CD4-positive, CD25-positive, alpha-beta regulatory T cell (primary cell): ENCODE data around the gene DYSF. TPM values are rescaled to one million over a fixed set of nuclear protein-coding genes. Genes with fewer than 3 reads are reported as not detected.

Source experiments
- ATAC-seq, 2 donors: fragments of 150-1000 bp; cut with Tn5 transposase; one replicate each; pipeline ENCODE4 v1.10.0; 2021; ENCODE audit warnings: low read depth in 2 of 2, moderate number of reproducible peaks in 2 of 2, moderate library complexity in 1 of 2
- DNase-seq, 3 donors: peaks; one replicate each; pipeline versions ENCODE4 v3.0.0 to v3.0.0-alpha.2; 2012 to 2022; ENCODE audit warnings: mixed read lengths in 1 of 3
- H3K27ac ChIP-seq: one replicate; pipeline ENCODE4 v1.7.0; 2013; ENCODE audit warnings: mild to moderate bottlenecking, low read length; ENCODE audit not compliant: insufficient read depth, poor library complexity, severe bottlenecking
- H3K27me3 ChIP-seq: one replicate; pipeline ENCODE4 v1.7.0; 2013; ENCODE audit warnings: low read length; ENCODE audit not compliant: control insufficient read depth, insufficient read depth
- H3K36me3 ChIP-seq: one replicate; pipeline ENCODE4 v1.7.0; 2013; ENCODE audit warnings: mild to moderate bottlenecking, low read length, moderate library complexity; ENCODE audit not compliant: control insufficient read depth, insufficient read depth
- H3K4me1 ChIP-seq: 2 replicates; pipeline ENCODE4 v1.7.0; 2013; ENCODE audit warnings: mild to moderate bottlenecking, low read length; ENCODE audit not compliant: insufficient read depth, control insufficient read depth, poor library complexity, severe bottlenecking
- H3K4me3 ChIP-seq: one replicate; pipeline ENCODE4 v1.7.0; 2013; ENCODE audit warnings: low read depth, mild to moderate bottlenecking, low read length, moderate library complexity
- H3K9me3 ChIP-seq, 2 experiments: 1 replicate in 1 of 2; 2 replicates in 1 of 2; pipeline ENCODE4 v1.7.0; 2013; ENCODE audit warnings: low read length in 2 of 2, mild to moderate bottlenecking in 1 of 2, moderate library complexity in 1 of 2; ENCODE audit not compliant: control insufficient read depth in 2 of 2
- H3K27ac Mint-ChIP-seq, 3 donors: one replicate each; pipeline ENCODE4 v1.8.0; 2020 to 2022; ENCODE audit warnings: mild to moderate bottlenecking in 3 of 3, mixed read lengths in 3 of 3, moderate library complexity in 2 of 3
- H3K27me3 Mint-ChIP-seq: one replicate; pipeline ENCODE4 v1.8.0; 2022; ENCODE audit warnings: mild to moderate bottlenecking, mixed read lengths
- H3K36me3 Mint-ChIP-seq: one replicate; pipeline ENCODE4 v1.8.0; 2020; ENCODE audit warnings: mixed read lengths
- H3K4me1 Mint-ChIP-seq, 4 donors: one replicate each; pipeline ENCODE4 v1.8.0; 2020 to 2022; ENCODE audit warnings: mixed read lengths in 4 of 4, mild to moderate bottlenecking in 1 of 4
- H3K4me3 Mint-ChIP-seq, 4 donors: one replicate each; pipeline ENCODE4 v1.8.0; 2020 to 2022; ENCODE audit warnings: mild to moderate bottlenecking in 4 of 4, mixed read lengths in 4 of 4, moderate library complexity in 3 of 4
- H3K9me3 Mint-ChIP-seq, 7 donors: one replicate each; pipeline ENCODE4 v1.8.0; 2020 to 2022; ENCODE audit warnings: mixed read lengths in 7 of 7, mild to moderate bottlenecking in 3 of 7, moderate library complexity in 2 of 7
- polyA plus RNA-seq, 4 donors: library from polyadenylated mRNA; unstranded; fragments of 300-500 nt; fragmentation: Illumina TruSeq; gene quantifications; one replicate each; pipeline ENCODE4 v1.2.3, GENCODE V29; 2021
- total RNA-seq: library from RNA; stranded (reverse); gene quantifications from one replicate; pipeline ENCODE4 v1.2.3, GENCODE V29; 2022

DYSF gene
- total and polyA plus RNA-seq, 5 donors from 2014 or later: 0.10 to 0.13 TPM; not detected in 3

- no peak overlapping the region for H3K4me3 Mint-ChIP-seq
- ATAC-seq (no peak), DNase-seq (no peak)
- Histone ChIP-seq H3K27me3 (no peaks in the 10 kb centered on the region), H3K4me3 (no peak overlapping the region), H3K36me3 (no peaks in the 10 kb centered on the region), H3K4me1 (no peaks in the 10 kb centered on the region), H3K27ac (no peak overlapping the region), H3K9me3 (no peaks in the 10 kb centered on the region)
- H3K27me3 Mint-ChIP-seq: no peaks in the 10 kb centered on the region
- no peaks in the 10 kb centered on the region for H3K9me3 Mint-ChIP-seq
- no peaks in the 10 kb centered on the region for H3K4me1 Mint-ChIP-seq
- no peak overlapping the region for H3K27ac Mint-ChIP-seq
- H3K36me3 Mint-ChIP-seq: no peaks in the 10 kb centered on the region
Observed at GRCh38 chr2:71536226-71536671, 82.9 kb downstream of the DYSF start.

DNA sequence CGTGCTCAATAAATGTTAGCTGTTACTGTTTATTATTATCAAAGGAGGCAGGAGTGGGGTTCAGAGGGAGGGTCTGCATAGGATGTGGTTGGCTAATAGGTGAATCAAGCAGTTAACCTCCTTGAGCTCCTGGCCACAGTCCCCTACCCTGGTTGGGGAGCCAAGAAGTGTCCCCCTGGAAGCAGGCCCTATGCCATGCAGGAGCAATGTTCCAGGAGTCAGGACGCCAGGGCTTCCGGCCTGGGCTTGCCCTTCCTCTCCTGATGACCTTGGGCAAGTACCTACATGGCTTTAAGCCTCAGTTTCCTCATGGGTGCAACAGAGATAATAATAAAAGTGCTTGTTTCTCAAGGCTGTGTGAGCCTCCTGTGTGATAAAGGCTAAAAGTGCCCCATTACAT, 84.9 kb downstream of the DYSF start:
- Mint-ChIP-seq H3K4me3 (no peak overlapping the region), H3K27ac (no peak overlapping the region), H3K4me1 (no peaks in the 10 kb centered on the region), H3K27me3 (no peaks in the 10 kb centered on the region), H3K36me3 (no peaks in the 10 kb centered on the region), H3K9me3 (no peaks in the 10 kb centered on the region)
- Histone ChIP-seq H3K9me3 (no peaks in the 10 kb centered on the region), H3K27ac (no peak overlapping the region), H3K27me3 (no peaks in the 10 kb centered on the region), H3K36me3 (no peaks in the 10 kb centered on the region), H3K4me1 (no peaks in the 10 kb centered on the region), H3K4me3 (no peak overlapping the region)
- ATAC-seq (no peak), DNase-seq (no peak)

- no peaks in the 10 kb centered on the region for H3K4me1 ChIP-seq
- Mint-ChIP-seq H3K9me3 (no peaks in the 10 kb centered on the region), H3K27me3 (no peaks in the 10 kb centered on the region), H3K4me1 (no peaks in the 10 kb centered on the region), H3K4me3 (no peak overlapping the region), H3K36me3 (no peaks in the 10 kb centered on the region), H3K27ac (no peak overlapping the region)
- DNase-seq (no peak), ATAC-seq (no peak)
- H3K4me3 ChIP-seq: no peak overlapping the region
- no peaks in the 10 kb centered on the region for H3K27me3 ChIP-seq
- no peaks in the 10 kb centered on the region for H3K9me3 ChIP-seq
- H3K36me3 ChIP-seq: no peaks in the 10 kb centered on the region
- H3K27ac ChIP-seq: no peak overlapping the region
Observed at GRCh38 chr2:71538656-71539265, 85.4 kb downstream of the DYSF start.

DNA sequence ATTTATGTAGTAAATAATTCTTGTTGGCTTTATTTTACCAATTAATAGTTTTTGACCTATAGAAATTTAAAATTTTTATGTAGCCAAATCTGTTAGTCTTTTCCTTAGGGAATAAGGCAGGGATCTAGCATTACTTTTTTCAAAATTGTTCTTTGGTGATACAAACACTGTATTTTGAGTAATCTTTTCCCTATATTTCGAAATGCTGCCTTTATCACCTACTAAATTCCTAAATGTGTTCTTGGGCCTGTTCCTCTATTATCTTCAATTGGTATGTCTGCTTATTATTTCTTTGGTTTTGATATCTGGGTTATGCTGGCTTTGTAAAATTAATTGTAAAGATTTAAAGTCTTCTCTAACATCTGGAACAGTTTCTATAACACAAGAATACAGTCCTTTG, 87.5 kb downstream of the DYSF start:
- DNase-seq: no peak
- H3K4me1 ChIP-seq: no peaks in the 10 kb centered on the region
- no peak overlapping the region for H3K4me3 ChIP-seq
- Mint-ChIP-seq H3K27ac (no peak overlapping the region), H3K9me3 (peaks cover 0 to 4% (median 0%) of the 10 kb centered on the region in 7 donors), H3K36me3 (peaks cover 3% of the 10 kb centered on the region), H3K4me3 (no peak overlapping the region), H3K27me3 (peaks cover 8% of the 10 kb centered on the region), H3K4me1 (peaks cover 0 to 7% (median 5%) of the 10 kb centered on the region in 4 donors)
- no peaks in the 10 kb centered on the region for H3K9me3 ChIP-seq
- H3K27ac ChIP-seq: no peak overlapping the region
- no peaks in the 10 kb centered on the region for H3K27me3 ChIP-seq
- no peaks in the 10 kb centered on the region for H3K36me3 ChIP-seq
- no peak for ATAC-seq

DNA sequence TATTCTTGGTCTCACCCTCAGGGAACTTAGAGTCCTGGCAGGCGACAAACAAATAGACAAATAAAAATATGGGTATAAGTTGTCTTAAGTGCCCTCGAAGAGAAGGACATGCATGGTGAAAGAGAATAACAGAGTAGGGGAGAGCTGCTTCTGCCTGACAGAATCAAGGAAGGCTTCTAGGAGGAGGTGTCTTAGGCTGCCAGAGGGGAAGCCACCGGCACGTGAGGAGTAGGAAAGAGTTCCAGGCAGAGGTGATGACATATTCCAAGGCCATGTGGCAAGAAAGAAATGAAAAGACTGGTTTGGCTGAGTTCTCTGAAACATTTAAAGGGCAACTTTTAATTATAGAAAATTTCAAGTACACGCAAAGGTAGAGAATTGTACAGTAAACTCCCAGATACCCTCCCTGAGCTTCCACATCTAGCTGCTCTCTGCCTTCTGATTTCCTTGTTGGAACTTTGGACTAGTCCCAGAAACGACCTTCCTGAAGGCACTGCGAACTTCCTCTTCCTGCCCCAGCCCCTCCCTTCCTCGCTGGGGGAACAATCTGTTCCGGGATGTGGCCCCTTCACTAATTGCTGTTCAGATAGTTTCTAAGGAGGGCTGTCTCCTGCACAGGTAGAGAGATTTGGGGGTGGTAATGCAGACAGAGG, 91.7 kb downstream of the DYSF start:
- DNase-seq (no peak), ATAC-seq (no peak)
- no peak overlapping the region for H3K4me3 ChIP-seq
- Mint-ChIP-seq H3K4me1 (peaks cover 0 to 7% (median 6%) of the 10 kb centered on the region in 4 donors), H3K36me3 (peaks cover 3% of the 10 kb centered on the region), H3K4me3 (peak overlapping the region in 1 of 4 donors; percentile 71), H3K27me3 (peaks cover 8% of the 10 kb centered on the region), H3K27ac (peak overlapping the region in 1 of 3 donors; percentile 44), H3K9me3 (peaks cover 0 to 4% (median 0%) of the 10 kb centered on the region in 7 donors)
- H3K36me3 ChIP-seq: no peaks in the 10 kb centered on the region
- H3K4me1 ChIP-seq: no peaks in the 10 kb centered on the region
- H3K27ac ChIP-seq: no peak overlapping the region
- H3K27me3 ChIP-seq: no peaks in the 10 kb centered on the region
- H3K9me3 ChIP-seq: no peaks in the 10 kb centered on the region

DNA sequence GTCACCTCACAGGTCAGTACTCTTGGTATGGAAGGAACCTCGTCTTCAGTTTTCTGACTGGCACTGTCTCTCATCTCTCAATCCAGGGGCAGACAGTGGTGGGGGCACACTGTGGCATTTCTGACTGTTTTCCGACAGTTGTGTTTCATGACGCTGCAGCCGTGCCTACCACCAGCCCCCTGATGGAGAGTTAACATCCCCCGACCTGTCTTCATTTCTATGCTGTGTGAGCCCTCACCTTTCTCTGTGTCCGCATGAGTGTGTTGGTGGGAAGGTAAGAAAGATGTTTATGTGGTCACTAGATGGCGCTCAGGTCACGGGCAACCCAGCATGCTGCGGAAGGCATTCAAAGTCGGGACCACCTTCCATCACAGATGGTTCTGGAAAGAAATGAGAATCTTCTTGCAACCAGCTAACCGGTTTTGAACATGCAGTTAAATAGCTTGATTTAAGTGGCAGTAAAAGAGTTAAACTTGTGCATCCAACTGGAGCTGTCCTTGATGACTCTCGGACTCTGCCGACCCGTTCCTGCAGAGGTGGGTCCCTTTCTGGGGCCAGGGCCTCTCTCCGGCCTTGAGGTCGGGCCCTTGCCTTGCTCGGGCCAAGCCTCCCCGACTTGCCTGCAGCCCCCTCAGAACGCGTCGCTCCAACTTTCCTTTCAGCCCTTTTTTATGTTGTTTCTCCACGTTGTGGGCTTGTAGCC, 92.4 kb downstream of the DYSF start:
- no peaks in the 10 kb centered on the region for H3K9me3 ChIP-seq
- no peak overlapping the region for H3K27ac ChIP-seq
- ATAC-seq (peak in 1 of 2 donors; percentile 42), DNase-seq (peak in 2 of 3 donors; percentile 19 to 56)
- Mint-ChIP-seq H3K27ac (no peak overlapping the region), H3K27me3 (peaks cover 8% of the 10 kb centered on the region), H3K9me3 (peaks cover 0 to 4% (median 0%) of the 10 kb centered on the region in 7 donors), H3K4me1 (peaks cover 0 to 7% (median 6%) of the 10 kb centered on the region in 4 donors), H3K4me3 (peak overlapping the region in 2 of 4 donors; percentile 25 to 71), H3K36me3 (peaks cover 3% of the 10 kb centered on the region)
- no peak overlapping the region for H3K4me3 ChIP-seq
- no peaks in the 10 kb centered on the region for H3K4me1 ChIP-seq
- H3K27me3 ChIP-seq: no peaks in the 10 kb centered on the region
- H3K36me3 ChIP-seq: no peaks in the 10 kb centered on the region

DNA sequence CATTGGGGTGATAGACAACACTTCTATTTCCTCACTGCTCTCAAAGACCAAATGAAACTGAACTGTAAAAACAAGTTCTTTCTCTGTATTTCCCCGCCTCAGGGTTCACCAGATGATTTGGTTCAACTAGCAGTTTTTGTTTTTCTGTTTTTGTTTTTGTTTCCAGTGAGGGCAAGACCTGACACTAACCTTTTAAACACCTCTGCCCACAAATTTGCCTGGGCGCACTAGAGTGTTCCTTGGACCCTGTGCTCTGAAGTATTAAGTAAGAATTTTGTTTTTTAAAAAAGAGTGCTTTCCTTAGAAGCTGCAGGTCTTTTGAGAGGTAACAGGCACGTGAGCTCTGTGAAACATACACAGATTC, 92.9 kb downstream of the DYSF start:
- H3K4me1 ChIP-seq: no peaks in the 10 kb centered on the region
- Mint-ChIP-seq H3K9me3 (peaks cover 0 to 4% (median 0%) of the 10 kb centered on the region in 7 donors), H3K36me3 (peaks cover 3% of the 10 kb centered on the region), H3K4me3 (no peak overlapping the region), H3K27ac (no peak overlapping the region), H3K4me1 (peaks cover 0 to 7% (median 6%) of the 10 kb centered on the region in 4 donors), H3K27me3 (peaks cover 8% of the 10 kb centered on the region)
- no peaks in the 10 kb centered on the region for H3K36me3 ChIP-seq
- no peaks in the 10 kb centered on the region for H3K27me3 ChIP-seq
- H3K27ac ChIP-seq: no peak overlapping the region
- H3K4me3 ChIP-seq: no peak overlapping the region
- ATAC-seq (no peak), DNase-seq (no peak)
- H3K9me3 ChIP-seq: no peaks in the 10 kb centered on the region
